H9 (cell line): ENCODE measurements around the gene CD164. TPM values are rescaled to one million over a fixed set of nuclear protein-coding genes. Genes with fewer than 3 reads are reported as not detected.

Experiments used
- DNase-seq: peaks from one replicate; pipeline ENCODE4 v3.0.0-alpha.2; 2017
- H2AFZ ChIP-seq: one replicate; pipeline ENCODE4 v1.6.1; 2013; ENCODE audit warnings: mild to moderate bottlenecking, low read length, control low read depth, moderate library complexity
- H2AK5ac ChIP-seq: 2 replicates; pipeline ENCODE4 v1.6.1; 2013; ENCODE audit warnings: low read length, control low read depth, mixed read lengths; ENCODE audit not compliant: insufficient read length
- H2BK120ac ChIP-seq: one replicate; pipeline ENCODE4 v1.6.1; 2013; ENCODE audit warnings: low read depth, mild to moderate bottlenecking, low read length, control low read depth, inconsistent platforms; ENCODE audit not compliant: poor library complexity, severe bottlenecking
- H2BK12ac ChIP-seq: 2 replicates; pipeline ENCODE4 v1.6.1; 2013; ENCODE audit warnings: low read length, control low read depth, mixed read lengths, low read depth; ENCODE audit not compliant: insufficient read length
- H2BK15ac ChIP-seq: 2 replicates; pipeline ENCODE4 v1.6.1; 2013; ENCODE audit warnings: low read depth, low read length, control low read depth
- H2BK20ac ChIP-seq: one replicate; pipeline ENCODE4 v1.6.1; 2013; ENCODE audit warnings: low read depth, mild to moderate bottlenecking, low read length, control low read depth, inconsistent platforms; ENCODE audit not compliant: poor library complexity, severe bottlenecking
- H2BK5ac ChIP-seq: 2 replicates; pipeline ENCODE4 v1.6.1; 2013; ENCODE audit warnings: low read length, control low read depth, mixed read lengths; ENCODE audit not compliant: insufficient read length
- H3K14ac ChIP-seq: 2 replicates; pipeline ENCODE4 v1.6.1; 2013; ENCODE audit warnings: low read length, control low read depth; ENCODE audit not compliant: insufficient read depth
- H3K18ac ChIP-seq: 2 replicates; pipeline ENCODE4 v1.6.1; 2013; ENCODE audit warnings: low read depth, mild to moderate bottlenecking, mixed read lengths, low read length, control low read depth; ENCODE audit not compliant: insufficient read length
- H3K23ac ChIP-seq: 2 replicates; pipeline ENCODE4 v1.6.1; 2013; ENCODE audit warnings: low read length, control low read depth, mixed read lengths, low read depth; ENCODE audit not compliant: insufficient read length
- H3K23me2 ChIP-seq: 2 replicates; pipeline ENCODE4 v1.6.1; 2013; ENCODE audit warnings: low read depth, mild to moderate bottlenecking, mixed read lengths, low read length, control low read depth; ENCODE audit not compliant: insufficient read length, poor library complexity, severe bottlenecking
- H3K27ac ChIP-seq: 2 replicates; pipeline ENCODE4 v1.5.1; 2013; ENCODE audit warnings: low read length, control low read depth, mixed read lengths, low read depth; ENCODE audit not compliant: insufficient read length
- H3K27me3 ChIP-seq: 2 replicates; pipeline ENCODE4 v1.6.1; 2013; ENCODE audit warnings: low read length, control low read depth, inconsistent platforms; ENCODE audit not compliant: insufficient read depth
- H3K4ac ChIP-seq: 2 replicates; pipeline ENCODE4 v1.6.1; 2013; ENCODE audit warnings: low read depth, mild to moderate bottlenecking, control low read depth, inconsistent platforms, low read length, moderate library complexity
- H3K4me1 ChIP-seq: 2 replicates; pipeline ENCODE4 v1.6.1; 2013; ENCODE audit warnings: low read length, control low read depth, inconsistent platforms; ENCODE audit not compliant: insufficient read depth
- H3K4me2 ChIP-seq: 2 replicates; pipeline ENCODE4 v1.6.1; 2013; ENCODE audit warnings: low read length, control low read depth, mixed read lengths; ENCODE audit not compliant: insufficient read length, insufficient read depth
- H3K56ac ChIP-seq: 2 replicates; pipeline ENCODE4 v1.6.1; 2013; ENCODE audit warnings: low read depth, mild to moderate bottlenecking, mixed read lengths, low read length, control low read depth; ENCODE audit not compliant: insufficient read length
- H3K79me1 ChIP-seq: 2 replicates; pipeline ENCODE4 v1.6.1; 2013; ENCODE audit warnings: low read depth, mild to moderate bottlenecking, moderate library complexity, low read length, control low read depth, inconsistent platforms; ENCODE audit not compliant: insufficient read depth, poor library complexity, severe bottlenecking
- H3K79me2 ChIP-seq: 2 replicates; pipeline ENCODE4 v1.6.1; 2013; ENCODE audit warnings: low read length, control low read depth, inconsistent platforms; ENCODE audit not compliant: insufficient read depth
- H3K9ac ChIP-seq: 2 replicates; pipeline ENCODE4 v1.6.1; 2013; ENCODE audit warnings: low read length, control low read depth, mixed read lengths; ENCODE audit not compliant: insufficient read length; ENCODE audit errors: extremely low read depth
- H3K9me3 ChIP-seq: one replicate; pipeline ENCODE4 v1.6.1; 2013; ENCODE audit warnings: low read depth, low read length, inconsistent platforms; ENCODE audit not compliant: control insufficient read depth
- H3T11ph ChIP-seq: one replicate; pipeline ENCODE4 v1.6.1; 2013; ENCODE audit warnings: mild to moderate bottlenecking, low read length, control low read depth, inconsistent platforms
- H4K20me1 ChIP-seq: one replicate; pipeline ENCODE4 v1.6.1; 2013; ENCODE audit not compliant: control insufficient read depth, insufficient read length, insufficient read depth
- H4K5ac ChIP-seq: 2 replicates; pipeline ENCODE4 v1.6.1; 2013; ENCODE audit warnings: low read depth, mild to moderate bottlenecking, mixed read lengths, low read length, control low read depth; ENCODE audit not compliant: insufficient read length
- H4K8ac ChIP-seq: replicated peaks from 2 replicates; pipeline ENCODE4 v1.6.1; 2013; ENCODE audit warnings: low read length, control low read depth, mixed read lengths, low read depth; ENCODE audit not compliant: insufficient read length
- H4K91ac ChIP-seq: 2 replicates; pipeline ENCODE4 v1.6.1; 2013; ENCODE audit warnings: low read depth, mild to moderate bottlenecking, moderate library complexity, mixed read lengths, low read length, control low read depth; ENCODE audit not compliant: insufficient read length
- H3K27ac Mint-ChIP-seq, 3 experiments: 2 replicates in 2 of 3; 3 replicates in 1 of 3; pipeline ENCODE4 v1.8.0; 2020 to 2021; ENCODE audit warnings: mixed read lengths in 3 of 3, mild to moderate bottlenecking in 1 of 3, moderate library complexity in 1 of 3
- H3K27me3 Mint-ChIP-seq: 2 replicates; pipeline ENCODE4 v1.8.0; 2021; ENCODE audit warnings: low read depth, mild to moderate bottlenecking, moderate library complexity, mixed read lengths
- H3K36me3 Mint-ChIP-seq, 3 experiments: 2 replicates in 2 of 3; 3 replicates in 1 of 3; pipeline ENCODE4 v1.8.0; 2020 to 2021; ENCODE audit warnings: low read depth in 3 of 3, mixed read lengths in 3 of 3; ENCODE audit not compliant: insufficient read depth in 1 of 3
- H3K4me1 Mint-ChIP-seq, 2 experiments: 2 replicates each; pipeline ENCODE4 v1.8.0; 2020; ENCODE audit warnings: mixed read lengths in 2 of 2
- H3K4me3 Mint-ChIP-seq, 2 experiments: 2 replicates in 1 of 2; 3 replicates in 1 of 2; pipeline ENCODE4 v1.8.0; 2020 to 2021; ENCODE audit warnings: mild to moderate bottlenecking in 2 of 2, mixed read lengths in 2 of 2, moderate library complexity in 1 of 2
- H3K9me3 Mint-ChIP-seq, 2 experiments: 2 replicates in 1 of 2; 3 replicates in 1 of 2; pipeline ENCODE4 v1.8.0; 2020; ENCODE audit warnings: mild to moderate bottlenecking in 2 of 2, mixed read lengths in 2 of 2, moderate library complexity in 1 of 2
- WGBS: extraction: QIAGEN DNeasy Blood & Tissue Kit; methylation state at CpG from one replicate; pipeline ENCODE4 v1.1.7; 2013; ENCODE audit warnings: missing lambda C conversion rate, low lambda C conversion rate, mixed read lengths; ENCODE audit not compliant: insufficient read length; ENCODE audit errors: extremely low coverage; 5-methylcytosine and 5-hydroxymethylcytosine counted together
- total RNA-seq: library from RNA; stranded (reverse); gene quantifications from 2 replicates; pipeline ENCODE4 v1.2.1, GENCODE V29; 2021
- TF ChIP-seq, protein P1 (sequence below): fragments of 200-600 bp; sonication (generic); conservative IDR thresholded peaks from 3 replicates; pipeline ENCODE4 v1.8.0; 2021; ENCODE audit warnings: antibody characterized with exemption, mild to moderate bottlenecking

The CD164 gene
- total RNA-seq, 1 experiment from 2014 or later: 130 TPM

DNA sequence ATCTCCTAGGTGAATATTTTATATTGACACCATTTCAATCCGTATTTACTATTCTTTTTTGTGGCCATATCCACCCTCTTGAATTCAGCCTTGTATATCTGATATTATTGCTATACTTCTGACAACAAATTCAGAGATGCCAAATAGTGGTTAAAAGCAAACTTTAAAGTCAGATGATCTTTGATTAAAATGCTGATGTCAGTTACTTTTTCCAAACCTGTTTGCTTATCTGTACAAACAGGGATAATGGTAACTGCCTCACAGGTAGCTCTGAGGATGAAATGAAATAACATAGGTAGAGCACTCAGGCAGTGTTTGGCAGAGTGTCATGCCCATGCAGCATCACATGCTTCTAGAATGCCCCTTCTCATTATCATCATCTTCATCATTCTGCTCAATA, 38.9 kb upstream of the CD164 start:
- H2BK5ac ChIP-seq: no peak overlapping the region
- H3K4me1 ChIP-seq: no peaks in the 10 kb centered on the region
- DNase-seq: no peak
- no peak overlapping the region for H2BK12ac ChIP-seq
- H3K4ac ChIP-seq: no peak overlapping the region
- H3K36me3 Mint-ChIP-seq: no peaks in the 10 kb centered on the region
- H4K8ac ChIP-seq: no peak overlapping the region
- H3K18ac ChIP-seq: no peak overlapping the region
- no peak overlapping the region for H2BK15ac ChIP-seq
- H3K4me2 ChIP-seq: no peak overlapping the region
- H3K14ac ChIP-seq: no peak overlapping the region
- H3K27ac ChIP-seq: no peak overlapping the region
- no peak overlapping the region for H2AFZ ChIP-seq
- peaks cover 0 to 2% of the 10 kb centered on the region in 2 experiments; a peak in 1 of 4 replicates for H3K4me1 Mint-ChIP-seq
- H3K79me1 ChIP-seq: no peaks in the 10 kb centered on the region
- H2BK20ac ChIP-seq: no peak overlapping the region
- H3T11ph ChIP-seq: no peak overlapping the region
- no peaks in the 10 kb centered on the region for H4K20me1 ChIP-seq
- H3K56ac ChIP-seq: no peak overlapping the region
- TF ChIP-seq, protein P1, sequence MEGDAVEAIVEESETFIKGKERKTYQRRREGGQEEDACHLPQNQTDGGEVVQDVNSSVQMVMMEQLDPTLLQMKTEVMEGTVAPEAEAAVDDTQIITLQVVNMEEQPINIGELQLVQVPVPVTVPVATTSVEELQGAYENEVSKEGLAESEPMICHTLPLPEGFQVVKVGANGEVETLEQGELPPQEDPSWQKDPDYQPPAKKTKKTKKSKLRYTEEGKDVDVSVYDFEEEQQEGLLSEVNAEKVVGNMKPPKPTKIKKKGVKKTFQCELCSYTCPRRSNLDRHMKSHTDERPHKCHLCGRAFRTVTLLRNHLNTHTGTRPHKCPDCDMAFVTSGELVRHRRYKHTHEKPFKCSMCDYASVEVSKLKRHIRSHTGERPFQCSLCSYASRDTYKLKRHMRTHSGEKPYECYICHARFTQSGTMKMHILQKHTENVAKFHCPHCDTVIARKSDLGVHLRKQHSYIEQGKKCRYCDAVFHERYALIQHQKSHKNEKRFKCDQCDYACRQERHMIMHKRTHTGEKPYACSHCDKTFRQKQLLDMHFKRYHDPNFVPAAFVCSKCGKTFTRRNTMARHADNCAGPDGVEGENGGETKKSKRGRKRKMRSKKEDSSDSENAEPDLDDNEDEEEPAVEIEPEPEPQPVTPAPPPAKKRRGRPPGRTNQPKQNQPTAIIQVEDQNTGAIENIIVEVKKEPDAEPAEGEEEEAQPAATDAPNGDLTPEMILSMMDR: no peak
- no peak overlapping the region for H2BK120ac ChIP-seq
- H4K91ac ChIP-seq: no peak overlapping the region
- H3K23ac ChIP-seq: no peak overlapping the region
- H2AK5ac ChIP-seq: no peak overlapping the region
- no peaks in the 10 kb centered on the region for H3K27me3 ChIP-seq
- H3K27ac Mint-ChIP-seq: no peak overlapping the region
- H3K9ac ChIP-seq: no peak overlapping the region
- H3K27me3 Mint-ChIP-seq: no peaks in the 10 kb centered on the region; the same call in 1 of the 2 replicates
- H3K9me3 Mint-ChIP-seq: no peaks in the 10 kb centered on the region
- WGBS: no CpG with 5 or more reads among the region's 1 CpG
- H3K4me3 Mint-ChIP-seq: no peak overlapping the region
- H3K79me2 ChIP-seq: no peaks in the 10 kb centered on the region
- no peaks in the 10 kb centered on the region for H3K23me2 ChIP-seq
- H4K5ac ChIP-seq: no peak overlapping the region
- H3K9me3 ChIP-seq: no peaks in the 10 kb centered on the region
